ENCODE data around the gene TSPY1.
"Not testable (repeated sequence)": the region's sequence is repeated elsewhere in the genome, so short reads cannot be mapped to it uniquely, and the experiment has no call there.

DNA sequence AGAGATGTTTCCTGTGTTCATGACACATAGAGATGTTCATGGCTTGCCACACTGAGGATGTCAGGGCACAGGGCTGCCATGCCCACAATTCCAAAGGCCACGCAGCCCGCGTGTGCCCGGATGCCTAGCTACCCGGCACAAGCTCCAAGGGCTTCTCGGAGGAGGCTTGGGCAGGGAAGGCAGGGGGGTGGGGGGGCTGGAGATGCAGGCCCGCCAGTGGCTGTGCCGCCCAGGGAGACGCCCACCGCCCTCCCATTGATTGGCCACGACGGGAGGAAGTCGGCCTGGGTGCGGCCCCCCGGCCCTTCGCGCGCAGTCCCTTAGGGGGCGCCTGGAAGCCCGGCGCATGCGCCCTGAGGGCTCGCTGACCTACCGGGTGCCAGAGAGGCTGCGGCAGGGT, at the start of gene TSPY1:
- TF ChIP-seq, protein P1, sequence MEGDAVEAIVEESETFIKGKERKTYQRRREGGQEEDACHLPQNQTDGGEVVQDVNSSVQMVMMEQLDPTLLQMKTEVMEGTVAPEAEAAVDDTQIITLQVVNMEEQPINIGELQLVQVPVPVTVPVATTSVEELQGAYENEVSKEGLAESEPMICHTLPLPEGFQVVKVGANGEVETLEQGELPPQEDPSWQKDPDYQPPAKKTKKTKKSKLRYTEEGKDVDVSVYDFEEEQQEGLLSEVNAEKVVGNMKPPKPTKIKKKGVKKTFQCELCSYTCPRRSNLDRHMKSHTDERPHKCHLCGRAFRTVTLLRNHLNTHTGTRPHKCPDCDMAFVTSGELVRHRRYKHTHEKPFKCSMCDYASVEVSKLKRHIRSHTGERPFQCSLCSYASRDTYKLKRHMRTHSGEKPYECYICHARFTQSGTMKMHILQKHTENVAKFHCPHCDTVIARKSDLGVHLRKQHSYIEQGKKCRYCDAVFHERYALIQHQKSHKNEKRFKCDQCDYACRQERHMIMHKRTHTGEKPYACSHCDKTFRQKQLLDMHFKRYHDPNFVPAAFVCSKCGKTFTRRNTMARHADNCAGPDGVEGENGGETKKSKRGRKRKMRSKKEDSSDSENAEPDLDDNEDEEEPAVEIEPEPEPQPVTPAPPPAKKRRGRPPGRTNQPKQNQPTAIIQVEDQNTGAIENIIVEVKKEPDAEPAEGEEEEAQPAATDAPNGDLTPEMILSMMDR (IDR thresholded peaks at IDR 0.05) = not testable (repeated sequence)
- TF ChIP-seq POLR2AphosphoS5 (IDR thresholded peaks at IDR 0.05; ENCODE audit: low read depth, low read length) = not testable (repeated sequence)
- TF ChIP-seq, protein P2, sequence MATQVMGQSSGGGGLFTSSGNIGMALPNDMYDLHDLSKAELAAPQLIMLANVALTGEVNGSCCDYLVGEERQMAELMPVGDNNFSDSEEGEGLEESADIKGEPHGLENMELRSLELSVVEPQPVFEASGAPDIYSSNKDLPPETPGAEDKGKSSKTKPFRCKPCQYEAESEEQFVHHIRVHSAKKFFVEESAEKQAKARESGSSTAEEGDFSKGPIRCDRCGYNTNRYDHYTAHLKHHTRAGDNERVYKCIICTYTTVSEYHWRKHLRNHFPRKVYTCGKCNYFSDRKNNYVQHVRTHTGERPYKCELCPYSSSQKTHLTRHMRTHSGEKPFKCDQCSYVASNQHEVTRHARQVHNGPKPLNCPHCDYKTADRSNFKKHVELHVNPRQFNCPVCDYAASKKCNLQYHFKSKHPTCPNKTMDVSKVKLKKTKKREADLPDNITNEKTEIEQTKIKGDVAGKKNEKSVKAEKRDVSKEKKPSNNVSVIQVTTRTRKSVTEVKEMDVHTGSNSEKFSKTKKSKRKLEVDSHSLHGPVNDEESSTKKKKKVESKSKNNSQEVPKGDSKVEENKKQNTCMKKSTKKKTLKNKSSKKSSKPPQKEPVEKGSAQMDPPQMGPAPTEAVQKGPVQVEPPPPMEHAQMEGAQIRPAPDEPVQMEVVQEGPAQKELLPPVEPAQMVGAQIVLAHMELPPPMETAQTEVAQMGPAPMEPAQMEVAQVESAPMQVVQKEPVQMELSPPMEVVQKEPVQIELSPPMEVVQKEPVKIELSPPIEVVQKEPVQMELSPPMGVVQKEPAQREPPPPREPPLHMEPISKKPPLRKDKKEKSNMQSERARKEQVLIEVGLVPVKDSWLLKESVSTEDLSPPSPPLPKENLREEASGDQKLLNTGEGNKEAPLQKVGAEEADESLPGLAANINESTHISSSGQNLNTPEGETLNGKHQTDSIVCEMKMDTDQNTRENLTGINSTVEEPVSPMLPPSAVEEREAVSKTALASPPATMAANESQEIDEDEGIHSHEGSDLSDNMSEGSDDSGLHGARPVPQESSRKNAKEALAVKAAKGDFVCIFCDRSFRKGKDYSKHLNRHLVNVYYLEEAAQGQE (IDR thresholded peaks at IDR 0.05; ENCODE audit: insufficient read depth in 1 of 2, low read depth in 2 of 2, low read length in 1 of 2) = not testable (repeated sequence)
